NAMALWA (cell line): ENCODE data around the gene TECR.

Experiments used
- DNase-seq: peaks from one replicate; pipeline ENCODE4 v3.0.0-alpha.2; 2015; ENCODE audit warnings: low spot score

TECR gene

DNA sequence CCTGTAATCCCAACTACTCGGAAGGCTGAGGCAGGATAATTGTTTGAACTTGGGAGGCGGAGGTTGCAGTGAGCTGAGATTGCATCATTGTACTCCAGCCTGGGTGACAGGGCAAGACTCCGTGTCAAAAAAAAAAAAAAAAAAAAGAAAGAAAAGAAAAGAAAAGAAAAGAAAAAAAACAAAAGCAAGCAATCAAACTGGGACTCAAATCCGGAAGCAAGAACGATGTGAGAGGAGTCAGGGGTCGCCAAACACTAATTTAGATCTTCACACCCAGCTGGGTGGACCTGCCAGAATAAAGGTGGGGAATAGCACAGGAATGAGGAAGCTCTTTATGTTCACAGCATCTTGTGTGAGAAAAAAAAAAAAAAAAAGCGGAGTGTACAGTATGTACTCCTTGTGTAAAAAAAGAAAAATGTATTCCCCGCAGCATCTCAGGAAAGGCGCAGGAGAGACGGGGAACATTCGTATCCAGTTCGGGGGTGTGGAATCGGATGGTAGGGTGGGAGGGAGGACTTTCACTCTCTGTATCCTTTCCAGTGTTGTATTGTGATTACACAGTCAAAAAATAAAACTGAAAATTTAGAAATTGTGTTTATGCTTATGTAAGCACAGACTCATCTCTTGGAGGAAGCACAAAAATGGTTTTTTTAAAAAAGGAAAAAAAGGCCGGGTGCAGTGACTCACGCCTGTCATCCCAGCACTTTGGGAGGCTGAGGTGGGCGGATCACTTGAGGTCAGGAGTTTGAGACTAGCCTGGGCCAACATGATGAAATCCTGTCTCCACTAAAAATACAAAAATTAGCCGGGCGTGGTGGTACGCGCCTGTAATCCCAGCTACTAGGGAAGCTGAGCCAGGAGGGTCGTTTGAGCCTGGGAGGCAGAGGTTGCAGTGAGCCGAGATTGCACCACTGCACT is 18.8 kb upstream of the TECR start:
- DNase-seq = no peak

DNA sequence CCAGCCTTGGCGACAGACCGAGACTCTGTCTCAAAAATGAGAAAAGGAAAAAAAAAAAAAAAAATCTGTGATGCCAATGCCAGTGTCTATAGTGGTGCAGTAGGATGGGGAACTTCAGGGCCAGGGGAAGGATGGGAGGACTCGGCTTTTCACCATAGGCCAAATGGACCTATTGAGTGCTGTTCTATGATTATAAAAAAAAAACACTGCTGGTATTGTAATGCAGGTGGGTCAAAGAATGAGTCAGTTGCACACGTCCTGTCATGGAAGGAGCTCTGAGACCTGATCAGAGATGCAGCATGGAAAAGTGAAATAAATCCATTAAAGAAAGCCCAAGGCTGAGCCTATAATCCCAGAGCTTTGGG is 18.2 kb upstream of the TECR start:
- DNase-seq = no peak

DNA sequence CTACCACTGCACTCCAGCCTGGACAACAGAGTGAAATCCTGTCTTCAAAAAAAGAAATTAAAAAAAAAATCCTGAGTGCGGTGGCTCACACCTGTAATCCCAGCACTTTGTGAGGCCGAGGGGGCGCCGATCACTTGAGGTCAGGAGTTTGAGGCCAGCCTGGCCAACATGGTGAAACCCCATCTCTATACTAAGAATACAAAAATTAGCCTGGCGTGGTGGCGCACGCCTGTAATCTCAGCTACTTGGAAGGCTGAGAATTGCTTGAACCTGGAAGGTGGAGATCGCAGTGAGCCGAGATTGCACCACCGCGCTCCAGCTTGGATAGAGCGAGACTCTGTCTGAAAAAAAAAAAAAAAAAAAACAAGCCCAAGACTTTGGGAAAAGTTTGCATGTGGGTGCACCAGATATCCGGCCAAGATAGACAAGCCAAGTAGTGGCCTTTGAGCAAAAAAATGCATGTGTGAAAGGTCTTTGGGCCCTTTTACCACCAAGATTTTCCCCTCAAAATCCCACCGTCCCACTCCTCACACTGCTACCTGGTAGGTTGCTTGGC is 16.9 kb upstream of the TECR start:
- no peak for DNase-seq

DNA sequence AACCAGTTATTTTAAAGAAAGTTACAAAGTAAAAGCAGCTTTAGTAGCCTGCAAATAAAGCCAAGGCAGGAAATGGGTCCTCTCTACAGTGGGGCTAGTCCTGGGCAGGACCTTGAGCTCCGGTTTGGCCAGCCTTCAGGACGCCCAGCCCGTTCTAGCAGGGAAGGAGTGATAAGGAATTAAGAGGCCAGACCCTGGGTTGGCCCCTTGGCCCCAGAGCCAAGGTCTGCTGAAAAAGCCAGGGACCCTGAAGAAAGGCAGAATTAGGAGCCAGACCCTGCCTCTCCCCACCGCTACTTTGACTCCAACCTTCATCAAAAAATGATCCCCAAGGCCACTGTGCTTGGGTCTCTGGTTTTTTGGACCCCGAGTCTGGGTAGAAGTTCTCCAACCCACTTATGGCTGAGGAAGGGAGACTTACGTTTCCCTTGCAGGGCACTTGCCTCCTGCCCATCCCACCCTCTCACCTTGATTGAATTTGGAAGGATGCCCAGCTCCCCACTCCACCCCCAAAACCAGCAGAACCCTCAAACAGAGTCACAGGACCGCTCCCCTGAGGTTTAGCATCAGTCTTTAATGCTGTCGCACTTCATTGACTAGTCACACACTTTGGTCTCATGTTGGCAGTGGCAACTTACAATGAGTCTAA is 15.1 kb upstream of the TECR start:
- no peak for DNase-seq

DNA sequence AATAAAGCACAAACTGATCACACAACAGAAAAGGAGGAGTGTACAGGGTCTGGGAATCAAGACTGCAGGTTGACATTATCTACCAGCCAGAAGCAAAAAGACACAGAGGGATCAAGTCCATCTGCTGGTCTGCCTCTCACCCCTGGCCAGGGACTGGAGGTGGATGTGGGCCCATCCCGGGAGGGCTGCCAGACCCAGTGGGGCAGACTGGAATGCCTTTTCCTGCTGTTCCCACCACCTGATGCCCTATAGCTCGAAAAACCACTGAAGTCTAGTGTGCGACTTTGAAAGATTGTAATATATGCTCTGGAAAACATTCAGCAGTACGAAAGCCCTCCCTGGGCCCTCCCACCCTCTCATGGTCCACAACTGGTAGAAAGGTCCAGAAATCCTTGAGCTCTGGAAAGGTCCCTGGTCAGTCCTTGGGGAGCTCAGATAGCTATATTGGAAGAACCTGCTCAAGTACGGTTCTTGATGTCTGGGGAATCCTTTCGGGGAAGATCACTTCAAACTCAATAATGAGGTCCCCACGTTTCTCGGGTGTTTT is 13.8 kb upstream of the TECR start:
- no peak for DNase-seq

DNA sequence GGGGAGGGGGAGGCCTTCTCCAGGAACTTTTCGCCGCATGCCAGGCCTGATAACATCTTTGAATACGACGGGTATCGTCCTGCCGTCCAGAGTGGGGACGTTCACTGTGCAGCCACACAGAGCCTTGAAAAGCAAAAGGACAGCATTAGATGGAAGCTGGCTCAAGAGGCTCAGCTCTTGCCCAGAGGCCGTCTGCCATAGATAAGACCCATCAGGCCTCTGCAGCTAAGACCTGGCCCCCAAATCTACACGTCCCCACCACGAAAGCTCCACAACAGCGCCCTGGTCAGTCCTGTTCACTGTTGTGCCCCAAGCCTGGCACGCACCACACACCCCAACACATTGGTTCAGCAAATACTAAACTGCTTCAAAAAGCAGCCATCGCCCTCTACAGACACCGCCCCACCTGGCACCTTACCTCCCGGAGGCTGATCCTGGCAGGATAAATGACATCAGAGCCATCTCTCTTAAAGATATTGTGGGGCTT is 13.3 kb upstream of the TECR start:
- DNase-seq = no peak

DNA sequence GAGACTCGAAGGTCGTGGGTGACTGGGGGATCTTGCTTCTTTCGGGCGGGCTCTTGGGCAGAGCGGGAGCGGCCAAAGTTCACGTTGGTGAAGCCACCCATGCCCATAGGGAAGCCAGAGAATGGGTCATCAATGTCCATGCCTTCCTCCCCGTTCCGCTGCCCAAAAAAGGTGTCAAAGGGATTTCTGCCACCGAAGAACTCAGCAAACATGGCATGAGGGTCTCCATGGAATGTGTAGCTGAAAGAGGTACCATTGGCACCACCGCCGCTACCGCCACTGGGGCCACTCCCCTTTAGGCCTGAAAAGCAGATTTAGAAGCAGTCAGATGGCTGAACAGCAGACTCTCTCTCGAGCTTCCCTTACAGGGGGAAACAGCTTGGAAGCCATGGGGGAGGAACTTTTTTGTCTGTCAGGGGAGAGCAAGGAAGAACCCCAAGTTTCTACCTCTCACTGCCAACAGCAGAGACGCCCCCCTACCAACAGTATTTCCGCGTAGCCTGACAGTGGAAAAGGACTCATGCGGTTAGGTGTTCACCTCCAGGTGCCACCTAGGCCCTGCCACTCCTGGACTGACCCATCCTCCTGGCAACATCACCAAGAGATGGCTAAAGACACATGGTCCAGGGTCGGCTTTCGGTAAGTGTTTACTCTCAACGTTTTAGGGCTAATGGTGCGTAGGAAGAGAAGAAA is 12.5 kb upstream of the TECR start:
- no peak for DNase-seq

DNA sequence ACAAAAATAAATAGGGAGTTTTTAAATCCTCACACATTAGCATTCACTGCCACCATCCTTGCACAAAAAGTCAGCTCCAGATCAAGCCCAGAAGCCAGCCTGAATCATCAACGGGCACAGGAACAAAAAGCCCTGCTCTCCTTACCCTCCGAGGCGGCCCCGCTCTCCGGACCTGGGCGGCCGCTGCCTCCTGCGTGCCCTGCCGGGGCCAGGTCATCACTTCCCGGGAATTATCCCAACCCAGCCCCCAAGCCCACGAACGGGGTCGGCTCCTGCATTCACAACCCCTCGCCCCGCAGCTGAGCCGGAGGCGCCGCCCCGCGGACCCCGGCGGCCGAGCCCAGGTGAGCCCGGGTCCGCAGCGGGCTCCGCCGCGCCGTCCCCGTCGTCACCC is 12.0 kb upstream of the TECR start:
- DNase-seq = no peak

DNA sequence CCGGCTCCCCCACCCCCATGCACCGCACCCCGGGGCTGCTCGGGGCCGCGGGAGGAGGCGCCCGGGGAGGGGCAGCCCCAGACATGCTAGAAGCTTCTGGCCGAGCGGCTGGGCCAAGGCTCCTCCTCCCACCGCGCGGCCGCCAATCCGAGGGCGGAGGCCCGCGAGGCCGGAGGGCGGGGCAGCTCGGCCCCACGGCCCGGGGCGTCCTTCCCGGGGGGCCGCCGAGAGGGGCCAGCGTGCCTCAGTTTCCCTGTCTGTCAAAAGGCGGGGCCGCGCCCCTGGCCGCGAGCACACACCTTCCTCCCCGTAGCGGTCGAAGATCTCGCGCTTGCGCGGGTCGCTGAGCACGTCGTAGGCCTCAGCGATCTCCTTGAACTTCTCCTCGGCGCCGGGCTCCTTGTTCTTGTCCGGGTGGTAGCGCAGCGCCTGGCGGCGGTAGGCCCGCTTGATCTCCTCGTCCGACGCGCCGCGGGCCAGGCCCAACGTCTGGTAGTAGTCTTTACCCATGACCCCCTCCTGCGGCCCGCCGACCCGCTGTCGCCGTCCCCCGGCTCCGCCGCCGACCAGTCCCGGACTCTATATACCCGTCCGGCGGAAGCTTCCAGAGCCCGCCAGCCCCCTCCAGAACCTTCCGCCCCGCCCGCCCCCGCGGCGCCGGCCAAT is 11.4 kb upstream of the TECR start, which contains the start of gene DNAJB1:
TSS of gene DNAJB1 (minus strand) at position 558 of the 666 bp plus-strand sequence. CDS start at position 510, 48 bp downstream.
- no peak for DNase-seq

DNA sequence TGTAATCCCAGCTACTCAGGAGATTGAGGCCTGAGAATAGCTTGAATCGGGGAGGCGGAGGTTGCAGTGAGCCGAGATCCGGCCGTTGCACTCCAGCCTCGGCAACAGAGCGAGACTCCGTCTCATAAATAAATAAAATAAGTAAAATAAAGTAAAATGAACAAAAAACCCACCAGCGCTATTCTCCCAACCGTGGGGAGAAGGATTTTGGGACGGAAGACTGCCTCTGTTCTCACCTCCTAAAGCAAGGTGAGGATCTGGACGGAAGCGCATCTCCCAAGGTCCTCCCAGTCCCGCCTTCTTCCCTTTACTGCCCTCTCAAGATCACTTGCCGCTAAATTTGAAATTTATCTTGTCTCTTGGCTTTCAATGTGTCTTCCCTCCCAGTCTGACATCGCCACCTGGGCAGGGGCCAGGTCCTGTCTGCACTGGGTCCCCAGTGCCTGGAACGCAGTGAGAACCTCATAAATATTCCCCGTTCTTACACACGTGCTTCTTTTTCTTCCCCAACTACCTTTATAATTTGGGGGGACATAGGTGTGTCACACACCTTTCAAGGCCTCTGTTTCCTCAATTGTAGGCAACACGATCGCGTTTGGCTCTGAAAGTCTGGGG is 10.0 kb upstream of the TECR start:
- no peak for DNase-seq

DNA sequence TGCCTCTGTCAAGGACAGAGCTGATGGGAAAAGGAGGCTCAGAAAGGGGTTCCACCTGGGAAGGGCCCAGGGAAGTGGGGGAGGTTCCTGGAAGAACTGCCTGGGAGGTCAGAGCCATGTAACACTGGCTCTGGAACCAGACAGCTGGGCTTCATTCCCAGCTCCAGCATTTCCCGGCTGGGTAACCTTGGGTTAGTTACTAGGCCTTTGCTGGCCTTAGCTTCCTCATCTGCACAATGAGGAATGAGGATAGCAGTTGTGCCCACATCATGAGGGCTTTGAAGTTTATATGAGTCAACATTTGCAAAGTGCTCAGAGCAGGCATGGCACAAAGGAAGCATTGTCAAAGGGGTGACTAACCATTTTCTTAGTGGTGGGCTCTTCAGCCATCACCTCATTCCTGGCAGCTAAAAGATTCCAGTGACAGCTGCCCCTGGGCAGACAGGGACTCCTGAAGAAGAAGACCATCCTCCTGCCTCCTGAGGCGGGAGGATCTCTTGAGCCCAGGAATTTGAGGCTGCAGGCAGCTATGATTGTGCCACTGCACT is 9.5 kb upstream of the TECR start:
- no peak for DNase-seq

DNA sequence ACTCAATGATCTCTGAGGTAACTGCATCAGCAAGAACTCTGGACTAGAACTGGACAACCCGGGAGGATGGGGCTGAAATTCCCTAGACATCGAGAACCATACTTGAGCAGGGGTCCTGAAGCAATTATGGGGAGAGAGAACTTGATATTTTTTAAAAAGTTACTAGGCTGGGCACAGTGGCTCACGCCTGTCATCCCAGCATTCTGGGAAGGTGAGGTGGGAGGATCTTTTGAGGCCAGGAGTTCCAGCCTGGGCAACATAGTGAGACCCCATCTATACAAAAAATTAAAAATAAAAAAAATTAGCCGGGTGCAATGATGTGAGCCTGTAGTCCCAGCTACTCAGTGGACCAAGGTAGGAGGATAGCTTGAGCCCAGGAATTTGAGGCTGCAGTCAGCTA is 8.9 kb upstream of the TECR start:
- no peak for DNase-seq

DNA sequence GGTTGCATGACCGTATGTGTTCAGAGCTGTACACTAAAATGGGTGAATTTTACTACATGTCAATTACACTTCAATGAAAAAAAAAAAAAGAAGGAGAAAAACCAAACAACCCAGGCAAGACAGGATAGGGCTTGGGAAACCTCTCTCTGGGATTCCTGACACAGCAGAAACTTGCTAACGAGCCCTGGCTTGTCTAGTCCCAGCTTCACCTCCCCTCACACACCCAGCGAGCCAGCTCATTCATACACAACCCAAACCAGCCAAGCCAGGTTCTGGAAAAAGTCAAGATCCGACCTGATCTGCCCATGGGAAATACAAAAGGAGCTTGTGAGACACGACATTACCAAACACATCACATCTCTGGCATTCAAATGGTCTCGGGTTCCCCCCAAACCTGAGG is 3.7 kb upstream of the TECR start:
- DNase-seq = no peak

DNA sequence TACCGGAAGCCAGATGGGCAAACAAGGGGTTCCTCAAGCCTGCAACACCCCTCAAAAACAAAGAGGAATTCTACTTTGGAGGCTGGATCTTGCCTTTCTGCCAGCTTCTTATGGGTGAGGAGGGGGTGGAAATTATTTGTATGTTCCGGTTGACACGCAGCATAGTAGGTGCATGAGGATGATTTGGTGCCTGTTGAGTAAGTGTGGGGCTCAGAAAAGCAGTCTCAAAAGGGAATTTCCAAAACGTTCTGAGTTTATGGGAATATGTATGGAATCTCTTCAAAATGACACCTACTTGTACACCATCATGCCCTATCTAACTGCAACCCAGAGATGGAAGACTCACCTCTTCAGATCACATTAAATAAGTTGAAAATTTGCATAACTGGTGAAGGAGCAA is 3.0 kb upstream of the TECR start:
- DNase-seq = no peak

DNA sequence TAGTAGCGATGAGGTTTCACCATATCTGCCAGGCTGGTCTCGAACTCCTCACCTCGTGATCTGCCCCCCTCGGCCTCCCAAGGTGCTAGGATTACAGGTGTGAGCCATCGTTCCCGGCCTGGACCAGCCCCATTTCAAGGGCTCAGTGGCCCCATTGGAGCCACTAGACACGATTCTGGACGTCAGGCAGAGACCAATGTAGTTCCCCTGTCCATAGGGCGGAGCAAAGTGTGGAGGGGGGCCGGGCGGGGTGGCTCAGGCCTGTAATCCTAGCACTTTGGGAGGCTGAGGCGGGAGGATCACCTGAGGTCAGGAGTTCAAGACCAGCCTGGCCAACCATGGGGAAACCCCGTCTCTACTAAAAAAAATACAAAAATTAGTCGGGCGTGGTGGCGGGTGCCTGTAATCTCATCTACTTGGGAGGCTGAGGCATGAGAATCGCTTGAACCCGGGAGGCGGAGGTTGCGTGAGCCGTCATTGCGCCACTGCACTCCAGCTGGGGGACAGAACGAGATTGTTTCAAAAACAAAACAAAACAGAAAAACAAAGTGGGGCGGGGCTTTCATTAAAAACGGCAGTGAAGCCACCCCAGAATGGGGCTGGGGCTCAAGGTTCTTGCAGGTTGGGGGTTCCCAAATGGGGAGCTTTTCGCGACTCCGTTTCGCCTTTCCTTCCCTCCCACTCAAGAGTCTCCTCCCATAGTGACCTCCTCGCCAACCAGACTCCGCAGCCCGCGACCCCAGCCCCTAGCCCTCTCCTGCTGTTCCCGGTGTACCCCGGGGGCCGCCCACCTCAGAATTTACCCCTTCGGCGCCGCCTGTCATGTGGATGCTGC is 758 bp upstream of the TECR start:
- no peak for DNase-seq

DNA sequence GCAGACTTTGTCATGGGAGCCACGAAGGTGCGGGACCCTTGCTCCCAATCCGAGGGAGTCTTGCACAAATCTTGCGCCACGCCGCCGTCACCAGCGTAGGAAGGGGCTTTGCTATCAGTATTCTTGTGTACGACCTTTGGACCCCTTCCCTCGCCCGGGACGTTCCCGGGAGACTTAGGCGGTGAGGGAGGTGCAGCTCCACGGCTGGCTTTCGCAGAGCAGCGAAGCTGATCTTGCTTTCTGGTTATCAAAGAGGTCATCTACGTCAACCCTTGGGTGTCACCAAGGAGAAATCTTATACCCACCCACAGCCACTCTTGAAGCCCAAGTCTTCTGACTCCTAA is 583 bp downstream of the TECR start:
- DNase-seq = peak; percentile 70

DNA sequence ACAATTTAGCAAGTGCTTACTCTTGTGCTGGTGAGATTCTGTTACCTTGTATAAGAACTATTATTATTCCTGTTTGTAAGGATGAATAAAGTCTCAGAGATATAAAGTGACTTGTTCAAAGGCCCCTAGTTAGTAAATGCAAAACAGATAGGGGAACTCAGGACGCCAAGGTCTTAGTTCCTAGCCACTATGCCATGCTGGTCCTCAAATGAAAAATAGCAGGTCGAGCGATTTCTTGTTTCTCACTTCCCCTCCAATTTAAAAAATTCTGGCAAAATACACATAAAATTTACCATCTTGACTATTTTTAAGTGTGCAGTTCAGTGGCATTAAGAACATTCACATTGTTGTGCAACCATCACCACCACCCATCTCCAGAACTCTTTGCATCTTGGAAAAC is 1.1 kb downstream of the TECR start:
- DNase-seq = no peak

DNA sequence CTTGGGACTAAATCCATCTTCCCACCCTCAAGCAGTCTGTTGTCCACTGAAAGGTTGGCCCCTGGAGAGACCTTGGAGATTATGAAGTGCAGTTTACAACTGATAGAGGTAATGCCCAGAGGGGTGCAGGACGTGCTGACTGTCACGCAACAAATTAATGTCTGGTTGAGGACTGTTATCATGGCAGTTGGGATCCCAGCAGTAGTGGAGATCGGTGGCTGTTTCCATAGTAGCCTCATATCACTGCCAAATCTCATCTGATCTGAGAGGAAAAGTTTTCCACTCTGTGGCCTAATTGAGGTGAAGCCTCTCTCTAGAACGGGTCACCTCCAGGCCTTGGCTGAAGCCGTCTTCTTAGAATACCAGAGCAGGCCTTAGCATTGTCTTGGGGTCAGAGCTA is 4.1 kb downstream of the TECR start:
- no peak for DNase-seq

DNA sequence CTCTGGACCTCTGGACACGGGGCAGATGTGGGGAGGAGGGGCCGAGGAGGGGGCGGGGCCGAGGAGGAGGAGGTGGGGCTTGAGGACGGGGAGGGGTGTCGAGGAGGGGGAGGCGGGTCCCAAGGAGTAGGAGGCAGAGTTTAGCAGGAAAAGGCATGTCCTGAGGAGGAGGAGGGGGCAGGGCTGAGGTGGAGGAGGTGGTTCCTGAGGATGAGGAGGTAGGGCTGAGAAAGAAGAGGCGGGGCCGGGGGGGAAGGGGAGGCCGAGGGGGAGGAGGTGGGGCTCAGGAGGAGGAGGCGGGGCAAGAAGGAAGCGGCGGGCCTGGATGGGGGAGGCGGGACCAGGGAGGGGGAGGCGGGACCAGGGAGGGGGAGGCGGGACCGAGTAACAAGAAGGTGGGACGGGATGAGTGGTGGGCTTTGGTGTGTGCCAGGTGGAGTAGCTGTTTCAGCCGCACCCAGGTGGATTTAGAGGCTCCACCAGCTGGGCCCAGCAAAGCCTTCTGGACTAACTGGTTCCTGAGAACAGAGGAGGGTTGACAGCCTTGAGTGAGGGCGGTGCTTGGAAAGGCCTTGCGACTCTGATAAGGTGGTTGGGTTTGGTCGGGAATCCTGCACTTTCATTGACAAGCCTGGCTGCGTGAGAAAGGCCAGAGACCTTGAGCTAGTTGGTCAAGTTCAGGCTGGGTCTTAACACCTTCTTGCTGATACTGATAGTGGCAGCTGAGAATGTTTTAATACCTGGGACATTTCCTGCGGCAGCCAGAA is 7.7 kb downstream of the TECR start:
- peak; percentile 62 for DNase-seq
